Measurements from ENCODE around the gene VPS45.

GRCh38 chr1:150094734-150095265 lies 27.2 kb downstream of the VPS45 start:
- TF ChIP-seq CTCF (IDR thresholded peaks at IDR 0.05; ENCODE audit: insufficient read depth, low read length) = no peak
- no peak for TF ChIP-seq POLR2AphosphoS5 (IDR thresholded peaks at IDR 0.05; ENCODE audit: low read depth)
- no peak for TF ChIP-seq SPI1 (IDR thresholded peaks at IDR 0.05; ENCODE audit: borderline replicate concordance, low read depth)
- TF ChIP-seq REST (IDR thresholded peaks at IDR 0.05; ENCODE audit: insufficient replicate concordance, low read depth) = no peak
